Activated B cell treated with CpG ODN at 0.5 μM for 24 hours (primary cell): ENCODE measurements around the gene GPR146. TPM values are rescaled to one million over a fixed set of nuclear protein-coding genes. Genes with fewer than 3 reads are reported as not detected.

ENCODE experiments used
- ATAC-seq: fragments of 200-7000 bp; cut with Tn5 transposase; one replicate; pipeline ENCODE4 v1.10.0; 2021; ENCODE audit warnings: low read depth, mild to moderate bottlenecking, moderate library complexity
- CTCF ChIA-PET: fragments of 350-600 bp; sonication (Branson Sonifier 250); formaldehyde crosslinking; loops from one replicate; lab custom pipeline; 2021; ENCODE audit warnings: antibody characterized with exemption; lab: Charles Lee
- POLR2A ChIA-PET: fragments of 350-600 bp; sonication (Branson Sonifier 250); formaldehyde crosslinking; loops from one replicate; lab custom pipeline; 2021; ENCODE audit warnings: antibody characterized with exemption; lab: Charles Lee
- DNase-seq: peaks from one replicate; pipeline ENCODE4 v3.0.0; 2022
- H3K27ac Mint-ChIP-seq: one replicate; pipeline ENCODE4 v1.8.0; 2020; ENCODE audit warnings: mixed read lengths
- H3K27me3 Mint-ChIP-seq: one replicate; pipeline ENCODE4 v1.8.0; 2021; ENCODE audit warnings: mixed read lengths
- H3K36me3 Mint-ChIP-seq: one replicate; pipeline ENCODE4 v1.8.0; 2021; ENCODE audit warnings: low read depth, mixed read lengths
- H3K4me1 Mint-ChIP-seq: one replicate; pipeline ENCODE4 v1.8.0; 2021; ENCODE audit warnings: mixed read lengths
- H3K4me3 Mint-ChIP-seq: one replicate; pipeline ENCODE4 v1.8.0; 2020; ENCODE audit warnings: mild to moderate bottlenecking, mixed read lengths
- H3K9me3 Mint-ChIP-seq: one replicate; pipeline ENCODE4 v1.8.0; 2020; ENCODE audit warnings: mixed read lengths
- CTCF ChIP-seq: fragments of 200-600 bp; IDR thresholded peaks from one replicate; pipeline ENCODE4 v1.8.0; 2022; ENCODE audit warnings: antibody characterized with exemption, mild to moderate bottlenecking
- intact Hi-C: fragments of 100-400 bp; cut with micrococcal nuclease; formaldehyde crosslinking; loops from one replicate; pipeline ENCODE4 v1.15.1; 2024
- total RNA-seq: library from RNA; stranded (reverse); gene quantifications from 2 replicates; pipeline ENCODE4 v1.2.3, GENCODE V29; 2022

The GPR146 gene
- total RNA-seq, result 6.2 and 6.9 TPM in 2 replicates

DNA sequence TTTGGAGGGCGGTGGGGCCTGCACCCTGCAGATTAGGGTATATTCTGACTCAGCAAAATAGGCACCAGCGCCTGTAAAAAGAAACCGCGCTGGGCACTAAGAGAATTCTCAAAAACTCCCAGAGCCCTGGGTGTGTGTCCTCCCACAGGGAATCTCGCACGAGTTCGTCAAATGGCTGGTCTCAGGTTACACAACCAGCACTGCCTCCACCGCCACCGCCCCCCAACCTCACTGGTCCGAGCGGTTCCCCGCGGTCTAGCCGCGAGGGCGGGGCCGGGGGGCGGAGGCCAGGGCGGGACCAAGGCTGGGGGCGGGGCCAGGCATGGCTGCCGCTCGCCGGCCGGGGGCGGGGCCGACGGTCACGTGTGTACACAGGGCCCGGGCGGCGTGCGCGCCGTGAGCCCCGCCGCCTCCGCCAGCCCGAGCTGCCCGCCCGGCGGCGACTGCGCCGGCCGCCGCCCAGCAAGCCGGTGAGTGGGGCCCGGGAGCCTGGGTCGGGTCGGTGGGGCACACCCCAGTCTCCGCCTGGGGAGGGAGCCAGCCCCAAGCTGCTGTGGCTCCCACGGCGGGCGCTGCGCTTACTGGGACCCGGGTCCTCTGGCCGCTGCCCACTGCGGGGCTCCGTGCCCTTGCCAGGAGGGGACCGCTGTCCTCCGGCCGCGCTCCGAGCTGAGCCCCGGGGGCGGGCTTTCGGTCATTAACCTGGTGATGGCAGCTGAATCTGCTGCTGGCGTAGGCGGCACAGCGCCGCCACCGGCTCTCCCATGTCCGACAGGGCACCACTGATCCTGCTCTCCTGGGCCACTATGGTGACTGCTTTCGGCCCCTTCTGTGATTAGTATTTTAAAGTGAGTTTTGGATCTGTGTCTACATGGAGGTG lies at the start of gene GPR146:
Gene GPR146, plus strand, starts transcription at position 358 of the 880 bp plus-strand sequence. CDS start 12,970 bp downstream, outside the sequence.
- peak; percentile 96 for DNase-seq
- intact Hi-C loops, result loop anchor here (1.0 to 5.0 kb wide), 4 partner anchors 11 to 42 kb away; no protein-coding TSS in a partner anchor
- Mint-ChIP-seq H3K27ac (peak within 1 kb of the TSS; percentile 50), H3K4me3 (peak within 1 kb of the TSS; percentile 85), H3K9me3 (no peaks in the 10 kb centered on the region), H3K27me3 (peaks cover 4% of the 10 kb centered on the region), H3K36me3 (no peaks in the 10 kb centered on the region), H3K4me1 (peaks cover 24% of the 10 kb centered on the region)
- ATAC-seq, result peak; percentile 97
- no peak for TF ChIP-seq CTCF
- ChIA-PET POLR2A (interaction anchor here (1.1 to 2.6 kb wide), 10 partner anchors 12 to 47 kb away, joined by 3 to 18 read pairs (median 6); no protein-coding TSS in a partner anchor), CTCF (interaction anchor here (0.6 to 2.4 kb wide), 12 partner anchors 9 to 130 kb away, joined by 3 to 13 read pairs (median 4); no protein-coding TSS in a partner anchor)

DNA sequence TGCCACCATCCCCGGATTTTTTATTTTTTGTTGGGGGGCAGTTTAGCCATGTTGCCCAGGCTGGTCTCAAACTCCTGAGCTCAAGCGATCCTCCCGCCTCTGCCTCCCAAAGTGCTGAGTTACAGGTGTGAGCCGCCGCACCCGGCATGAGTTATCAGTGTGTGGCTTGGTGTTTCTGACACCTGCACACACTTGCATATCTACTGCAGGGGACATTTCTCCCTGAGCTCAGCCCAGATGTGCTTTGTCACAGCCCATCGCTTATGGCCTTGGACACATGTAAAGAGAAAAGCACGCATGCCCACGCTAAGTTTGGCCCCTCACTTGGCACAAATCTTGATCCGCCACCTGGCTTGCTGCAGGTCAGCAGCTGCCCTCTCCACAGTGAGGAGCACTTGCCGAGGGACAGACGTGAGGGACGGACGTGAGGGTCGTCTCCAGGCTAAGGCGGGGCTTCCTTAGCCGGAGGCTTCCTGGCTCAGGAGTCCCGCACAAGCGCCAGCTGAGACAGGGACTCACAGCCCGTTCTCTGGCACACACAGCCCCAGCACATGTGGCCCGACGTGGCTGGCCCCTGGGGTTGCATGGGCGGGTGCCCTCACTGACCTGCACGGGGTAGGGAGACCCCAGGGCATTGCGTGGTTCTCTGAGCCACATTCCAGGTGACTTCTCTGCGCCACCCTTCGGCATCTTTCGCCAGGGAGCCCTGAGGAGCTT lies 49.6 kb upstream of the GPR146 start:
- ATAC-seq (no peak), DNase-seq (no peak)
- Mint-ChIP-seq H3K27me3 (no peaks in the 10 kb centered on the region), H3K27ac (no peak overlapping the region), H3K9me3 (no peaks in the 10 kb centered on the region), H3K36me3 (peaks cover 19% of the 10 kb centered on the region), H3K4me3 (no peak overlapping the region), H3K4me1 (peaks cover 12% of the 10 kb centered on the region)
- ChIA-PET POLR2A (interaction anchor here (0.7 to 5.2 kb wide), 9 partner anchors 9 to 166 kb away, joined by 3 to 76 read pairs (median 4); partner anchors contain the start of genes COX19 and ZFAND2A), CTCF (interaction anchor here (1.0 to 10.0 kb wide), 12 partner anchors 10 to 182 kb away, joined by 3 to 331 read pairs (median 14); a partner anchor contains a TSS)
- no peak for TF ChIP-seq CTCF
- intact Hi-C loops, result loop anchor here (5.0 kb wide), 3 partner anchors 33 to 148 kb away; partner anchors contain the start of gene GPER1

DNA sequence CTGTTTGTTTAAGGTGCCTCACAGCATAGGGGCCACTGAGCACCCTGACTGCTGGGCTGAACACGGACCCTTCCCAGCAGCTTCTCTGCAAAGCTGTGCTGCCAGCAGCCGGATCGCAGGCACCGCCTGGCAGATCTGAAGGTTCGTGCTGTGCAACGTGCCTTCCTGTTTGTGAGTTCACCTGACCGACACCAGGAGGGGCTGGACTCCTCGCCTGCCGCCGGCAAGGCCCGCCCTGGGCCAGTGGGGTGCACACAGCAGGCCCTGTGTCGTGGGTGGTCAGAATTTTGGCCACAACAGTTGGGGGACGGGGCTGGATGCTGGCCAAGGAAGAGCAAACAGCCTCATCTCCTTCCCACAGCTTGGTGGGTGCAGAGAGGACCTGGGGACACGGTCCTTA lies 48.8 kb upstream of the GPR146 start:
- ChIA-PET CTCF (interaction anchor here (4.0 to 10.0 kb wide), 2 partner anchors 68 to 147 kb away, joined by 59 to 331 read pairs; no protein-coding TSS in a partner anchor), POLR2A (interaction anchor here (0.5 to 5.2 kb wide), 6 partner anchors 21 to 165 kb away, joined by 3 to 76 read pairs (median 4); partner anchors contain the start of genes COX19 and ZFAND2A)
- Mint-ChIP-seq H3K36me3 (peaks cover 24% of the 10 kb centered on the region), H3K27me3 (no peaks in the 10 kb centered on the region), H3K9me3 (no peaks in the 10 kb centered on the region), H3K4me1 (peaks cover 20% of the 10 kb centered on the region), H3K4me3 (no peak overlapping the region), H3K27ac (no peak overlapping the region)
- ATAC-seq, result no peak
- TF ChIP-seq CTCF, result no peak
- no peak for DNase-seq
- intact Hi-C loops, result no loop called here

DNA sequence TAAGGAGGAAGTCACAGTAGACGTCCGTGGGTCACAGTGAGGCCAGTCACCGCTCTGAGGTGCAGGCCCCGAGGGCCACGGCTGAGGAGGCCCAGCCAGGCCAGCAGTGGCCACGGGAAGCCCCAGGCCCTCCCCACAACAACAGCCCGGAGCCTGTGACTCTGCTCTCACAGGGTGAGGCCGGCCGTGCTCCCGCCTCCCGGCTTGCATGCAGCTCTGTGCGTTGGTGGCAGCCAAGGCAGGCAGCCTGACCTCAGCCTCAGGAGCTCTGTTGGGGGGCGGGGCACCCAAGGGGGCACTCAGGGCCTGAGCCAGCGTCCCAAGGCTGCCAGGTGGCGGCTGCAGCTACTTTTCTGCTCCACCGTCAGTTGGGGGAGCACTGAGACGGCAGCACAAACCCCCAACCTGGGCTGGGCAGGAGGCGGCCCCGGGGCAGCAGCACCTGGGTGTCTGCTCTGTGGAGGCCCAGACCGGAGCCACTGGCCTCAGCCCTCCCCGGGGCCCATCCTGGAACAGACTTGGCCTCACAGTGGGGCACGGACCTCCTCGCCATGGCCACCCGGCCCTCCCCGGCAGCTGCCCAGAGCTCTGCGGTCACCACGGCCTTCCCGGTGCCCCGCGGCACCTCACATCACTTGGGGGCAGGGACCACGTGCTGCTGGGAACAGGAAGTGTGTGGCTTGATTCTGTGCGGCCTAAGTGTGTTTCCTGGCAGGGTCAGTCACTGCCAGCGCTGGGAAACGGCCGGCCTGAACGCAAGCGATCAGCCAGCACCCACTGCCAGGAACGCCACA lies 48.1 kb upstream of the GPR146 start:
- no peaks in the 10 kb centered on the region for H3K27me3 Mint-ChIP-seq
- no peak overlapping the region for H3K27ac Mint-ChIP-seq
- DNase-seq (no peak), ATAC-seq (no peak)
- ChIA-PET POLR2A (interaction anchor here (0.5 to 5.2 kb wide), 6 partner anchors 22 to 164 kb away, joined by 3 to 76 read pairs (median 4); partner anchors contain the start of genes COX19 and ZFAND2A), CTCF (interaction anchor here (10.0 kb wide), 1 partner anchor 67 kb away, joined by 331 read pairs; no protein-coding TSS in a partner anchor)
- intact Hi-C loops, result no loop called here
- H3K4me3 Mint-ChIP-seq, result no peak overlapping the region
- peaks cover 26% of the 10 kb centered on the region for H3K36me3 Mint-ChIP-seq
- no peak for TF ChIP-seq CTCF
- H3K9me3 Mint-ChIP-seq, result no peaks in the 10 kb centered on the region
- H3K4me1 Mint-ChIP-seq, result peaks cover 27% of the 10 kb centered on the region
